HG02970 (cell line): Measurements from ENCODE around the gene CCNDBP1.
"Not testable (repeated sequence)": the region's sequence is repeated elsewhere in the genome, so short reads cannot be mapped to it uniquely, and the experiment has no call there.

Experiments
- ATAC-seq: cut with Tn5 transposase; IDR thresholded peaks from one replicate; pipeline ENCODE4 v1.9.1; 2021; ENCODE audit warnings: mild to moderate bottlenecking, moderate library complexity, moderate number of reproducible peaks; ENCODE audit not compliant: unreplicated experiment, low FRiP score

Gene CCNDBP1

GRCh38 chr15:43214169-43214568 is 29.0 kb downstream of the CCNDBP1 start:
- no peak for ATAC-seq

- no peak for ATAC-seq
Observed at GRCh38 chr15:43214592-43215295, 29.5 kb downstream of the CCNDBP1 start.

- ATAC-seq: no peak
Observed at GRCh38 chr15:43215961-43216360, 30.8 kb downstream of the CCNDBP1 start.

- no peak for ATAC-seq
Observed at GRCh38 chr15:43218908-43219706, 33.9 kb downstream of the CCNDBP1 start.

- no peak for ATAC-seq
Observed at GRCh38 chr15:43219929-43220928, 35.0 kb downstream of the CCNDBP1 start.

GRCh38 chr15:43220991-43221403 is 35.8 kb downstream of the CCNDBP1 start, which contains the start of gene EPB42:
TSS of gene EPB42 (minus strand) at chr15:43221018. CDS start at chr15:43220825, 193 bp downstream.
- no peak for ATAC-seq

GRCh38 chr15:43221422-43221821 is 36.2 kb downstream of the CCNDBP1 start:
- no peak for ATAC-seq

GRCh38 chr15:43225201-43225949 is 40.2 kb downstream of the CCNDBP1 start:
- ATAC-seq: no peak

- ATAC-seq: not testable (repeated sequence)
Observed at GRCh38 chr15:43225950-43226255, 40.7 kb downstream of the CCNDBP1 start.

- ATAC-seq: no peak
Observed at GRCh38 chr15:43226436-43227305, 41.5 kb downstream of the CCNDBP1 start.

- no peak for ATAC-seq
Observed at GRCh38 chr15:43229977-43230376, 44.8 kb downstream of the CCNDBP1 start.

- ATAC-seq: no peak
Observed at GRCh38 chr15:43230640-43231115, 45.5 kb downstream of the CCNDBP1 start.

- ATAC-seq: no peak
Observed at GRCh38 chr15:43232289-43232874, 47.2 kb downstream of the CCNDBP1 start.

GRCh38 chr15:43235536-43235935 is 50.3 kb downstream of the CCNDBP1 start:
- ATAC-seq: no peak

GRCh38 chr15:43237842-43238470 is 52.8 kb downstream of the CCNDBP1 start:
- no peak for ATAC-seq

GRCh38 chr15:43238671-43239131 is 53.5 kb downstream of the CCNDBP1 start:
- no peak for ATAC-seq

GRCh38 chr15:43239732-43240491 is 54.7 kb downstream of the CCNDBP1 start:
- ATAC-seq: no peak
